H9 (cell line): ENCODE measurements around the gene NRP2. TPM values are rescaled to one million over a fixed set of nuclear protein-coding genes. Genes with fewer than 3 reads are reported as not detected.

Source experiments
- DNase-seq: peaks from one replicate; pipeline ENCODE4 v3.0.0-alpha.2; 2017
- H2AFZ ChIP-seq: one replicate; pipeline ENCODE4 v1.6.1; 2013; ENCODE audit warnings: mild to moderate bottlenecking, low read length, control low read depth, moderate library complexity
- H2AK5ac ChIP-seq: 2 replicates; pipeline ENCODE4 v1.6.1; 2013; ENCODE audit warnings: low read length, control low read depth, mixed read lengths; ENCODE audit not compliant: insufficient read length
- H2BK120ac ChIP-seq: one replicate; pipeline ENCODE4 v1.6.1; 2013; ENCODE audit warnings: low read depth, mild to moderate bottlenecking, low read length, control low read depth, inconsistent platforms; ENCODE audit not compliant: poor library complexity, severe bottlenecking
- H2BK12ac ChIP-seq: 2 replicates; pipeline ENCODE4 v1.6.1; 2013; ENCODE audit warnings: low read length, control low read depth, mixed read lengths, low read depth; ENCODE audit not compliant: insufficient read length
- H2BK15ac ChIP-seq: 2 replicates; pipeline ENCODE4 v1.6.1; 2013; ENCODE audit warnings: low read depth, low read length, control low read depth
- H2BK20ac ChIP-seq: one replicate; pipeline ENCODE4 v1.6.1; 2013; ENCODE audit warnings: low read depth, mild to moderate bottlenecking, low read length, control low read depth, inconsistent platforms; ENCODE audit not compliant: poor library complexity, severe bottlenecking
- H2BK5ac ChIP-seq: 2 replicates; pipeline ENCODE4 v1.6.1; 2013; ENCODE audit warnings: low read length, control low read depth, mixed read lengths; ENCODE audit not compliant: insufficient read length
- H3K14ac ChIP-seq: 2 replicates; pipeline ENCODE4 v1.6.1; 2013; ENCODE audit warnings: low read length, control low read depth; ENCODE audit not compliant: insufficient read depth
- H3K18ac ChIP-seq: 2 replicates; pipeline ENCODE4 v1.6.1; 2013; ENCODE audit warnings: low read depth, mild to moderate bottlenecking, mixed read lengths, low read length, control low read depth; ENCODE audit not compliant: insufficient read length
- H3K23ac ChIP-seq: 2 replicates; pipeline ENCODE4 v1.6.1; 2013; ENCODE audit warnings: low read length, control low read depth, mixed read lengths, low read depth; ENCODE audit not compliant: insufficient read length
- H3K23me2 ChIP-seq: 2 replicates; pipeline ENCODE4 v1.6.1; 2013; ENCODE audit warnings: low read depth, mild to moderate bottlenecking, mixed read lengths, low read length, control low read depth; ENCODE audit not compliant: insufficient read length, poor library complexity, severe bottlenecking
- H3K27ac ChIP-seq: 2 replicates; pipeline ENCODE4 v1.5.1; 2013; ENCODE audit warnings: low read length, control low read depth, mixed read lengths, low read depth; ENCODE audit not compliant: insufficient read length
- H3K27me3 ChIP-seq: 2 replicates; pipeline ENCODE4 v1.6.1; 2013; ENCODE audit warnings: low read length, control low read depth, inconsistent platforms; ENCODE audit not compliant: insufficient read depth
- H3K4ac ChIP-seq: 2 replicates; pipeline ENCODE4 v1.6.1; 2013; ENCODE audit warnings: low read depth, mild to moderate bottlenecking, control low read depth, inconsistent platforms, low read length, moderate library complexity
- H3K4me1 ChIP-seq: 2 replicates; pipeline ENCODE4 v1.6.1; 2013; ENCODE audit warnings: low read length, control low read depth, inconsistent platforms; ENCODE audit not compliant: insufficient read depth
- H3K4me2 ChIP-seq: 2 replicates; pipeline ENCODE4 v1.6.1; 2013; ENCODE audit warnings: low read length, control low read depth, mixed read lengths; ENCODE audit not compliant: insufficient read length, insufficient read depth
- H3K56ac ChIP-seq: 2 replicates; pipeline ENCODE4 v1.6.1; 2013; ENCODE audit warnings: low read depth, mild to moderate bottlenecking, mixed read lengths, low read length, control low read depth; ENCODE audit not compliant: insufficient read length
- H3K79me1 ChIP-seq: 2 replicates; pipeline ENCODE4 v1.6.1; 2013; ENCODE audit warnings: low read depth, mild to moderate bottlenecking, moderate library complexity, low read length, control low read depth, inconsistent platforms; ENCODE audit not compliant: insufficient read depth, poor library complexity, severe bottlenecking
- H3K79me2 ChIP-seq: 2 replicates; pipeline ENCODE4 v1.6.1; 2013; ENCODE audit warnings: low read length, control low read depth, inconsistent platforms; ENCODE audit not compliant: insufficient read depth
- H3K9ac ChIP-seq: 2 replicates; pipeline ENCODE4 v1.6.1; 2013; ENCODE audit warnings: low read length, control low read depth, mixed read lengths; ENCODE audit not compliant: insufficient read length; ENCODE audit errors: extremely low read depth
- H3K9me3 ChIP-seq: one replicate; pipeline ENCODE4 v1.6.1; 2013; ENCODE audit warnings: low read depth, low read length, inconsistent platforms; ENCODE audit not compliant: control insufficient read depth
- H3T11ph ChIP-seq: one replicate; pipeline ENCODE4 v1.6.1; 2013; ENCODE audit warnings: mild to moderate bottlenecking, low read length, control low read depth, inconsistent platforms
- H4K20me1 ChIP-seq: one replicate; pipeline ENCODE4 v1.6.1; 2013; ENCODE audit not compliant: control insufficient read depth, insufficient read length, insufficient read depth
- H4K5ac ChIP-seq: 2 replicates; pipeline ENCODE4 v1.6.1; 2013; ENCODE audit warnings: low read depth, mild to moderate bottlenecking, mixed read lengths, low read length, control low read depth; ENCODE audit not compliant: insufficient read length
- H4K8ac ChIP-seq: replicated peaks from 2 replicates; pipeline ENCODE4 v1.6.1; 2013; ENCODE audit warnings: low read length, control low read depth, mixed read lengths, low read depth; ENCODE audit not compliant: insufficient read length
- H4K91ac ChIP-seq: 2 replicates; pipeline ENCODE4 v1.6.1; 2013; ENCODE audit warnings: low read depth, mild to moderate bottlenecking, moderate library complexity, mixed read lengths, low read length, control low read depth; ENCODE audit not compliant: insufficient read length
- H3K27ac Mint-ChIP-seq, 3 experiments: 2 replicates in 2 of 3; 3 replicates in 1 of 3; pipeline ENCODE4 v1.8.0; 2020 to 2021; ENCODE audit warnings: mixed read lengths in 3 of 3, mild to moderate bottlenecking in 1 of 3, moderate library complexity in 1 of 3
- H3K27me3 Mint-ChIP-seq: 2 replicates; pipeline ENCODE4 v1.8.0; 2021; ENCODE audit warnings: low read depth, mild to moderate bottlenecking, moderate library complexity, mixed read lengths
- H3K36me3 Mint-ChIP-seq, 3 experiments: 2 replicates in 2 of 3; 3 replicates in 1 of 3; pipeline ENCODE4 v1.8.0; 2020 to 2021; ENCODE audit warnings: low read depth in 3 of 3, mixed read lengths in 3 of 3; ENCODE audit not compliant: insufficient read depth in 1 of 3
- H3K4me1 Mint-ChIP-seq, 2 experiments: 2 replicates each; pipeline ENCODE4 v1.8.0; 2020; ENCODE audit warnings: mixed read lengths in 2 of 2
- H3K4me3 Mint-ChIP-seq, 2 experiments: 2 replicates in 1 of 2; 3 replicates in 1 of 2; pipeline ENCODE4 v1.8.0; 2020 to 2021; ENCODE audit warnings: mild to moderate bottlenecking in 2 of 2, mixed read lengths in 2 of 2, moderate library complexity in 1 of 2
- H3K9me3 Mint-ChIP-seq, 2 experiments: 2 replicates in 1 of 2; 3 replicates in 1 of 2; pipeline ENCODE4 v1.8.0; 2020; ENCODE audit warnings: mild to moderate bottlenecking in 2 of 2, mixed read lengths in 2 of 2, moderate library complexity in 1 of 2
- WGBS: extraction: QIAGEN DNeasy Blood & Tissue Kit; methylation state at CpG from one replicate; pipeline ENCODE4 v1.1.7; 2013; ENCODE audit warnings: missing lambda C conversion rate, low lambda C conversion rate, mixed read lengths; ENCODE audit not compliant: insufficient read length; ENCODE audit errors: extremely low coverage; 5-methylcytosine and 5-hydroxymethylcytosine counted together
- total RNA-seq: library from RNA; stranded (reverse); gene quantifications from 2 replicates; pipeline ENCODE4 v1.2.1, GENCODE V29; 2021
- TF ChIP-seq, protein P1 (sequence below): fragments of 200-600 bp; sonication (generic); conservative IDR thresholded peaks from 3 replicates; pipeline ENCODE4 v1.8.0; 2021; ENCODE audit warnings: antibody characterized with exemption, mild to moderate bottlenecking

Gene NRP2
- total RNA-seq, 1 experiment from 2014 or later = 19.7 TPM

DNA sequence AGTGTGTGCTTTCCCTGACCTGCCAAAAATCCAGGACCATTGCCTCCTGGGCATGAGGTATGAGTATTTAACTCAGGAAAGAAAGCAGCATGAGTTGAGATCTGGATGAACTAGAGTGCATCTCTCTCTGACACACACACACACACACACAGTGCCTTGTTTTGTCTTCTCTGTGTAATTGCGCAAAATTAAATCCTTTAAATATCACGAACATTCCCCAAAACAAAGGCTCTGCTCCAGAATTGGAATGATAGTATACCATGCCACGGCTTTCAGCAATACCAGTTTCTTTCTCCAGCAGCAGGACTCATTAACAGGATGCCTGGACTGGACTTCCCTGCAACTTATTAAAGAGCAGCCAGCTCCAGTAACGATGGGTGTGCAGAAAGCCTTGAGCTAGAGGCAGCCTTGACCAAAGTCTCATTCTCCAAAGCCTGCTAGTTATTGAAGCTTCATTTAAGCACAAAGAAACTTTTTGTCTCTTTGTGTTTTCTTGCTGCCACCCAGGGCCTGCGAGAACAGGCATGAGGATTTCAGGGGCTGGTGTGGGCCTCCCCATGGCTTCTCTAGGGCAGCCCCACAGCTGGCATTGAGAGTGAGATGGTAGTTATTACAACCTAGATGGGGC, 101.7 kb downstream of the NRP2 start:
- Histone ChIP-seq H4K8ac (no peak overlapping the region), H2AFZ (no peak overlapping the region), H3K18ac (no peak overlapping the region), H2BK12ac (no peak overlapping the region), H3K23me2 (no peaks in the 10 kb centered on the region), H3K14ac (no peak overlapping the region), H3K27ac (no peak overlapping the region), H3K4me1 (no peaks in the 10 kb centered on the region), H2BK15ac (no peak overlapping the region), H2AK5ac (no peak overlapping the region), H2BK20ac (no peak overlapping the region), H3K79me1 (no peaks in the 10 kb centered on the region), H3K9me3 (no peaks in the 10 kb centered on the region), H3K23ac (no peak overlapping the region), H4K91ac (no peak overlapping the region), H3K4ac (no peak overlapping the region), H3K4me2 (no peak overlapping the region), H3K9ac (no peak overlapping the region), H3K56ac (no peak overlapping the region), H3T11ph (no peak overlapping the region), H3K27me3 (no peaks in the 10 kb centered on the region), H2BK5ac (no peak overlapping the region), H3K79me2 (no peaks in the 10 kb centered on the region), H2BK120ac (no peak overlapping the region), H4K5ac (no peak overlapping the region), H4K20me1 (no peaks in the 10 kb centered on the region)
- DNase-seq = no peak
- no CpG with 5 or more reads among the region's 5 CpGs for WGBS
- no peak overlapping the region for H3K4me3 Mint-ChIP-seq
- peaks cover 0 to 6% (median 0%) of the 10 kb centered on the region in 3 experiments; a peak in 3 of 7 replicates for H3K36me3 Mint-ChIP-seq
- peaks cover 0 to 9% of the 10 kb centered on the region in 2 experiments; a peak in 2 of 4 replicates for H3K4me1 Mint-ChIP-seq
- no peaks in the 10 kb centered on the region for H3K9me3 Mint-ChIP-seq
- H3K27ac Mint-ChIP-seq = no peak overlapping the region; a peak in 1 of 7 replicates
- TF ChIP-seq, protein P1, sequence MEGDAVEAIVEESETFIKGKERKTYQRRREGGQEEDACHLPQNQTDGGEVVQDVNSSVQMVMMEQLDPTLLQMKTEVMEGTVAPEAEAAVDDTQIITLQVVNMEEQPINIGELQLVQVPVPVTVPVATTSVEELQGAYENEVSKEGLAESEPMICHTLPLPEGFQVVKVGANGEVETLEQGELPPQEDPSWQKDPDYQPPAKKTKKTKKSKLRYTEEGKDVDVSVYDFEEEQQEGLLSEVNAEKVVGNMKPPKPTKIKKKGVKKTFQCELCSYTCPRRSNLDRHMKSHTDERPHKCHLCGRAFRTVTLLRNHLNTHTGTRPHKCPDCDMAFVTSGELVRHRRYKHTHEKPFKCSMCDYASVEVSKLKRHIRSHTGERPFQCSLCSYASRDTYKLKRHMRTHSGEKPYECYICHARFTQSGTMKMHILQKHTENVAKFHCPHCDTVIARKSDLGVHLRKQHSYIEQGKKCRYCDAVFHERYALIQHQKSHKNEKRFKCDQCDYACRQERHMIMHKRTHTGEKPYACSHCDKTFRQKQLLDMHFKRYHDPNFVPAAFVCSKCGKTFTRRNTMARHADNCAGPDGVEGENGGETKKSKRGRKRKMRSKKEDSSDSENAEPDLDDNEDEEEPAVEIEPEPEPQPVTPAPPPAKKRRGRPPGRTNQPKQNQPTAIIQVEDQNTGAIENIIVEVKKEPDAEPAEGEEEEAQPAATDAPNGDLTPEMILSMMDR = no peak
- H3K27me3 Mint-ChIP-seq = no peaks in the 10 kb centered on the region; the same call in 1 of the 2 replicates
